ENCODE data around the gene KIF26B. TPM values are rescaled to one million over a fixed set of nuclear protein-coding genes. Genes with fewer than 3 reads are reported as not detected.
A peak's percentile ranks its signal among the peaks of the same experiment; 100 is the strongest.

KIF26B gene
- total RNA-seq, 1 donor from 2014 or later: 8.8 TPM

GRCh38 chr1:245155272-245156040 is 671 bp downstream of the KIF26B start:
- TF ChIP-seq, protein P1, sequence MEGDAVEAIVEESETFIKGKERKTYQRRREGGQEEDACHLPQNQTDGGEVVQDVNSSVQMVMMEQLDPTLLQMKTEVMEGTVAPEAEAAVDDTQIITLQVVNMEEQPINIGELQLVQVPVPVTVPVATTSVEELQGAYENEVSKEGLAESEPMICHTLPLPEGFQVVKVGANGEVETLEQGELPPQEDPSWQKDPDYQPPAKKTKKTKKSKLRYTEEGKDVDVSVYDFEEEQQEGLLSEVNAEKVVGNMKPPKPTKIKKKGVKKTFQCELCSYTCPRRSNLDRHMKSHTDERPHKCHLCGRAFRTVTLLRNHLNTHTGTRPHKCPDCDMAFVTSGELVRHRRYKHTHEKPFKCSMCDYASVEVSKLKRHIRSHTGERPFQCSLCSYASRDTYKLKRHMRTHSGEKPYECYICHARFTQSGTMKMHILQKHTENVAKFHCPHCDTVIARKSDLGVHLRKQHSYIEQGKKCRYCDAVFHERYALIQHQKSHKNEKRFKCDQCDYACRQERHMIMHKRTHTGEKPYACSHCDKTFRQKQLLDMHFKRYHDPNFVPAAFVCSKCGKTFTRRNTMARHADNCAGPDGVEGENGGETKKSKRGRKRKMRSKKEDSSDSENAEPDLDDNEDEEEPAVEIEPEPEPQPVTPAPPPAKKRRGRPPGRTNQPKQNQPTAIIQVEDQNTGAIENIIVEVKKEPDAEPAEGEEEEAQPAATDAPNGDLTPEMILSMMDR (IDR thresholded peaks at IDR 0.05): no peak
- peak overlapping the region; percentile 81 for H3K4me3 Mint-ChIP-seq (ENCODE audit: unreplicated experiment)
- H3K27ac Mint-ChIP-seq (ENCODE audit: unreplicated experiment): no peak overlapping the region
- H3K9me3 Mint-ChIP-seq (ENCODE audit: unreplicated experiment): no peaks in the 10 kb centered on the region
- no peak for DNase-seq (ENCODE audit: extremely low spot score, unreplicated experiment)
- no peaks in the 10 kb centered on the region for H3K36me3 Mint-ChIP-seq (ENCODE audit: unreplicated experiment)
- peaks cover 19% of the 10 kb centered on the region for H3K4me1 Mint-ChIP-seq (ENCODE audit: unreplicated experiment)
- H3K27me3 Mint-ChIP-seq (ENCODE audit: unreplicated experiment): peaks cover 32% of the 10 kb centered on the region

- TF ChIP-seq, protein P1 (IDR thresholded peaks at IDR 0.05): peak; percentile 94
- Mint-ChIP-seq H3K27me3 (ENCODE audit: unreplicated experiment) (peaks cover 27% of the 10 kb centered on the region), H3K9me3 (ENCODE audit: unreplicated experiment) (no peaks in the 10 kb centered on the region), H3K36me3 (ENCODE audit: unreplicated experiment) (no peaks in the 10 kb centered on the region), H3K27ac (ENCODE audit: unreplicated experiment) (no peak overlapping the region), H3K4me1 (ENCODE audit: unreplicated experiment) (peaks cover 19% of the 10 kb centered on the region), H3K4me3 (ENCODE audit: unreplicated experiment) (peak overlapping the region; percentile 81)
- DNase-seq (ENCODE audit: extremely low spot score, unreplicated experiment): peak; percentile 93
Observed at GRCh38 chr1:245156041-245156735, 1.4 kb downstream of the KIF26B start.

GRCh38 chr1:245156736-245157505 is 2.1 kb downstream of the KIF26B start:
- DNase-seq (ENCODE audit: extremely low spot score, unreplicated experiment): no peak
- Mint-ChIP-seq H3K4me3 (ENCODE audit: unreplicated experiment) (peak overlapping the region; percentile 81), H3K4me1 (ENCODE audit: unreplicated experiment) (peaks cover 19% of the 10 kb centered on the region), H3K27me3 (ENCODE audit: unreplicated experiment) (peaks cover 20% of the 10 kb centered on the region), H3K27ac (ENCODE audit: unreplicated experiment) (peak overlapping the region; percentile 21), H3K36me3 (ENCODE audit: unreplicated experiment) (no peaks in the 10 kb centered on the region), H3K9me3 (ENCODE audit: unreplicated experiment) (no peaks in the 10 kb centered on the region)
- TF ChIP-seq, protein P1 (IDR thresholded peaks at IDR 0.05): no peak

DNA sequence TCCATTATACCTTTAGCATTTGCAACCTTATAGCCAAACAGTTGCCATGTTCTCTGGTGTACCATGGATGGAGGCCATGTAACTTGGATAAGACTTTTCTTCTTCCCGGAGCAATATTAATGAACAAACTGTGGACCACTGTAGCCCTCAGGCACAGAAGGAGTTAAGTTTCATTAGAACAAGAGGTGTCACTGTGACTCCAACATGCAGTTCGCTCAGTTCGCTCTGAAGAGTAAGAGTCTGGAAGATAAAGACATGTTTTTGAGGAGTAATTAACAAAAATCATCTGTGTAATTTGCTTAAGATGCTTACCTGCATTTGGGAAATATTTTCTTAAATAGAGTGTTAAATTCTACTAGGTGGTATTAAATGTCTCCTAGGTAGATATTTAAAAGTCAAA is 4.1 kb downstream of the KIF26B start:
- Mint-ChIP-seq H3K27ac (ENCODE audit: unreplicated experiment) (no peak overlapping the region), H3K4me3 (ENCODE audit: unreplicated experiment) (no peak overlapping the region), H3K4me1 (ENCODE audit: unreplicated experiment) (peaks cover 14% of the 10 kb centered on the region), H3K9me3 (ENCODE audit: unreplicated experiment) (no peaks in the 10 kb centered on the region), H3K27me3 (ENCODE audit: unreplicated experiment) (peaks cover 17% of the 10 kb centered on the region), H3K36me3 (ENCODE audit: unreplicated experiment) (no peaks in the 10 kb centered on the region)
- no peak for DNase-seq (ENCODE audit: extremely low spot score, unreplicated experiment)
- TF ChIP-seq, protein P1 (IDR thresholded peaks at IDR 0.05): no peak

Measured in osteocyte (in vitro differentiated cells).